A549 (cell line): ENCODE results near the gene AHR.
A peak's percentile ranks its signal among the peaks of the same experiment; 100 is the strongest.

ENCODE experiments used
- CTCF ChIP-seq: fragments of >200 bp; sonication (Bioruptor Twin); formaldehyde crosslinking; IDR thresholded peaks from 3 replicates; pipeline ENCODE4 v1.5.1; 2016
- HDAC2 ChIP-seq: fragments of 200-600 bp; sonication (generic); IDR thresholded peaks from 2 replicates; pipeline ENCODE4 v1.6.1; 2016
- POLR2A ChIP-seq: IDR thresholded peaks from 2 replicates; pipeline ENCODE4 v1.6.1; 2012; ENCODE audit warnings: mild to moderate bottlenecking, low read length
- RAD21 ChIP-seq, 2 experiments: fragments of >200 bp in 1 of 2; sonication (Bioruptor Twin) in 1 of 2; formaldehyde crosslinking in 1 of 2; IDR thresholded peaks in 1 of 2; conservative IDR thresholded peaks in 1 of 2; 2 replicates in 1 of 2; 3 replicates in 1 of 2; pipeline ENCODE4 v1.6.1; 2012 to 2018; ENCODE audit warnings: inconsistent platforms in 1 of 2
- RFX5 ChIP-seq: fragments of 450-650 bp; IDR thresholded peaks from 2 replicates; pipeline ENCODE4 v1.7.1; 2014; ENCODE audit warnings: antibody characterized with exemption, mild to moderate bottlenecking, moderate library complexity

GRCh38 chr7:17298102-17298839, at the start of gene AHR:
- TF ChIP-seq CTCF (no peak), HDAC2 (no peak), RAD21 (conservative IDR thresholded peaks at IDR 0.05 in 1 of 2, IDR thresholded peaks at IDR 0.05 in 1 of 2) (peak; percentile 3 to 26; a peak in 1 of 5 replicates), RFX5 (no peak), POLR2A (peak; percentile 95)
